ENCODE data around the gene RNF151.

RNF151 gene

GRCh38 chr16:1958715-1959268 is 7.9 kb upstream of the RNF151 start:
- peak overlapping the region; percentile 79; the same call in 1 of the 2 replicates for H3K4me3 ChIP-seq (ENCODE audit: low read depth, low read length)
- TF ChIP-seq, protein P1, sequence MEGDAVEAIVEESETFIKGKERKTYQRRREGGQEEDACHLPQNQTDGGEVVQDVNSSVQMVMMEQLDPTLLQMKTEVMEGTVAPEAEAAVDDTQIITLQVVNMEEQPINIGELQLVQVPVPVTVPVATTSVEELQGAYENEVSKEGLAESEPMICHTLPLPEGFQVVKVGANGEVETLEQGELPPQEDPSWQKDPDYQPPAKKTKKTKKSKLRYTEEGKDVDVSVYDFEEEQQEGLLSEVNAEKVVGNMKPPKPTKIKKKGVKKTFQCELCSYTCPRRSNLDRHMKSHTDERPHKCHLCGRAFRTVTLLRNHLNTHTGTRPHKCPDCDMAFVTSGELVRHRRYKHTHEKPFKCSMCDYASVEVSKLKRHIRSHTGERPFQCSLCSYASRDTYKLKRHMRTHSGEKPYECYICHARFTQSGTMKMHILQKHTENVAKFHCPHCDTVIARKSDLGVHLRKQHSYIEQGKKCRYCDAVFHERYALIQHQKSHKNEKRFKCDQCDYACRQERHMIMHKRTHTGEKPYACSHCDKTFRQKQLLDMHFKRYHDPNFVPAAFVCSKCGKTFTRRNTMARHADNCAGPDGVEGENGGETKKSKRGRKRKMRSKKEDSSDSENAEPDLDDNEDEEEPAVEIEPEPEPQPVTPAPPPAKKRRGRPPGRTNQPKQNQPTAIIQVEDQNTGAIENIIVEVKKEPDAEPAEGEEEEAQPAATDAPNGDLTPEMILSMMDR (IDR thresholded peaks at IDR 0.05; ENCODE audit: low read depth, low read length), result no peak

DNA sequence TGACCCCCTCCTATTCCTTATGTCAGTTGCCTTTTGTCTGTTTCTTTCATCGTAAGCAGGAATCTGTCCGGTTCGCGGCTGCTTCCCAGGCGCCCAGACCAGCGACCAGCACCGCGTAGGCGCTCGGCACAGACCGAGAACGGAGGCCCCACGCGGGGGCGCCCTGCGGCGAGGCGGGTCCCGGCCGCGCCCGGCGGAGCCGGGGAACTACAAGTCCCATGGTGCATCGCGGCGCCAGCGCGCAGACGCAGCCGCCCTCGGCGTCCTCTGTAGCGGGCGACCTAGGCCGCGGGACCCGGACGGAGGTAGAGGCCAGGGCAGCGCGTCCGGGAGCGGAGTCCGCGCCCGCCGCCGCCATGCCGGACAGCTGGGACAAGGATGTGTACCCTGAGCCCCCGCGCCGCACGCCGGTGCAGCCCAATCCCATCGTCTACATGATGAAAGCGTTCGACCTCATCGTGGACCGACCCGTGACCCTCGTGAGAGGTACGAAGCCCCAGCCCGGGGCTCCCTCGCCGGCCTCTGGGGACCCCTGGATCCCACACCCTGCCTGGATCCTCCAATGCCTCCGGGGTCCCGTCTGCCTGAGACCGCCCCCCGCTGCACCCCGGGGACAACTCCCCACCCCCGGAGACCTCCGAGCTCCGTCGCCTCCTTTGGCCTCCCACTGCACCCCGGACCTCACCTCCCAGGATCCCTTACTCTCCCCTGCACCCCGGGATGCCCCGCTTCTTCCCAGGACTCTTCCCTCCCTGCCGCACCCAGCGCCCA is 7.2 kb upstream of the RNF151 start, which contains the start of gene NDUFB10:
NDUFB10 (plus strand) TSS at position 270 of the 771 bp plus-strand sequence; CDS start at position 357, 87 bp downstream.
- TF ChIP-seq, protein P1 (IDR thresholded peaks at IDR 0.05; ENCODE audit: low read depth, low read length), result peak; percentile 56
- H3K4me3 ChIP-seq (ENCODE audit: low read depth, low read length), result peak within 1 kb of the TSS; percentile 79

DNA sequence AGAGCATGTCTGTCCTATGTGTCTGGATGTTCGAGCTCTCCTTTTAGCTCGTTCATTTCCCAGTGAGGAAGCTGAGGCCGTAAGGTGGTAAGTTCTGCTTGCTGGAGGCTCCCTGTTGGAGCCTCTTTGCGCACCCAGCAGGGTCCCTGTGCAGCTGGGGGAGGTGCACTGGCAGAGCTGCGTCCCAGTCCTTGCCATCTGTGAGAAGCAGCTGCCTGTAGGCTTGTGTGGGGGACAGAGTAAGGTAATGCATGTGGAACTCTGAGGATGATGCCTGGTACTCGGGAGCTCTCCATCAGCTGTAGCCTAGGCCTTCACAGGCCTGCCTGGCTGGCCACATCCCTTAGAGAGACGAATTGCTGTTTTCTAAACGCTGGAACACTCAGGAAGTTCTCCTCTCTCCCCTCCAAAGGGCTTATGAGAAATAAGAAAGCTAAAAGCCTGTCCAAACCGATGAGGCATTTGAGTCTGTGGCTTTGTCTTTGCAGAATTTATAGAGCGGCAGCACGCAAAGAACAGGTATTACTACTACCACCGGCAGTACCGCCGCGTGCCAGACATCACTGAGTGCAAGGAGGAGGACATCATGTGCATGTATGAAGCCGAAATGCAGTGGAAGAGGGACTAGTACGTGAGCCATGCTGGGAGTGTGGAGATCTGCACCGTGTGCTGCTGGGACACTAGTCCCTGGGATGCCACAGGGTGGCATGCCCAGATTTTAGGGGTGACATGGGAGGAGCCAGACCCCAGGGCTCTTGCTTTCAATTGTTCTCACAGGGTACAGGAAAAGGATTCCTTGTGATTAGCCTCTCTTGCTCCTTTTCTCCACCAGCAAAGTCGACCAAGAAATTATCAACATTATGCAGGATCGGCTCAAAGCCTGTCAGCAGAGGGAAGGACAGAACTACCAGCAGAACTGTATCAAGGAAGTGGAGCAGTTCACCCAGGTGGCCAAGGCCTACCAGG is 5.7 kb upstream of the RNF151 start:
- peak overlapping the region; percentile 79 for H3K4me3 ChIP-seq (ENCODE audit: low read depth, low read length)
- TF ChIP-seq, protein P1 (IDR thresholded peaks at IDR 0.05; ENCODE audit: low read depth, low read length), result no peak

- TF ChIP-seq, protein P1 (IDR thresholded peaks at IDR 0.05; ENCODE audit: low read depth, low read length), result no peak
- no peak overlapping the region for H3K4me3 ChIP-seq (ENCODE audit: low read depth, low read length)
Measured at GRCh38 chr16:1961651-1962067, 5.0 kb upstream of the RNF151 start.

GRCh38 chr16:1962161-1963153 is 4.2 kb upstream of the RNF151 start:
- H3K4me3 ChIP-seq (ENCODE audit: low read depth, low read length), result peak overlapping the region; percentile 96

- TF ChIP-seq, protein P1 (IDR thresholded peaks at IDR 0.05; ENCODE audit: low read depth, low read length), result no peak
- H3K4me3 ChIP-seq (ENCODE audit: low read depth, low read length), result peak overlapping the region; percentile 96
Measured at GRCh38 chr16:1963806-1964505, 2.7 kb upstream of the RNF151 start.
